Keratinocyte (primary cell): ENCODE measurements around the gene CCNYL1. TPM values are rescaled to one million over a fixed set of nuclear protein-coding genes. Genes with fewer than 3 reads are reported as not detected.

Source experiments
- DNase-seq: peaks from one replicate; pipeline ENCODE4 v3.0.0-alpha.2; 2011; ENCODE audit warnings: low read depth, missing footprints, low spot score
- FAIRE-seq: peaks from 2 replicates; lab custom pipeline; 2011; peaks lifted over from hg19 to GRCh38; lab: Jason Lieb, UNC
- H2AFZ ChIP-seq: 2 replicates; pipeline ENCODE4 v1.6.0; 2012; ENCODE audit warnings: low read length, control low read depth, inconsistent platforms; ENCODE audit not compliant: control insufficient read depth
- H3K27ac ChIP-seq: 2 replicates; pipeline ENCODE4 v1.5.1; 2011; ENCODE audit warnings: low read length; ENCODE audit not compliant: control insufficient read depth, insufficient read depth
- H3K27me3 ChIP-seq: 3 replicates; pipeline ENCODE4 v1.6.0; 2011; ENCODE audit warnings: low read length; ENCODE audit not compliant: control insufficient read depth, insufficient read depth; ENCODE audit errors: extremely low read depth
- H3K36me3 ChIP-seq, 2 experiments: 2 replicates in 1 of 2; 3 replicates in 1 of 2; pipeline ENCODE4 v1.5.1; 2011; ENCODE audit warnings: low read length in 2 of 2, mild to moderate bottlenecking in 1 of 2; ENCODE audit not compliant: control insufficient read depth in 2 of 2, insufficient read depth in 2 of 2; ENCODE audit errors: extremely low read depth in 1 of 2
- H3K4me1 ChIP-seq: 3 replicates; pipeline ENCODE4 v1.5.1; 2011; ENCODE audit warnings: low read length; ENCODE audit not compliant: control insufficient read depth, insufficient read depth; ENCODE audit errors: extremely low read depth
- H3K4me2 ChIP-seq: 3 replicates; pipeline ENCODE4 v1.6.0; 2011; ENCODE audit warnings: low read depth, low read length; ENCODE audit not compliant: control insufficient read depth, insufficient read depth; ENCODE audit errors: extremely low read depth
- H3K4me3 ChIP-seq, 3 experiments: fragments of 200-600 bp in 1 of 3; sonication (generic) in 1 of 3; 2 replicates in 2 of 3; 3 replicates in 1 of 3; pipeline ENCODE4 v1.5.1; 2011 to 2016; ENCODE audit warnings: low read length in 3 of 3, mild to moderate bottlenecking in 3 of 3, control low read depth in 2 of 3, inconsistent platforms in 1 of 3, low read depth in 1 of 3, mixed read lengths in 1 of 3, mixed run types in 1 of 3, moderate library complexity in 1 of 3; ENCODE audit not compliant: control insufficient read depth in 2 of 3, insufficient read depth in 2 of 3; ENCODE audit errors: extremely low read depth in 1 of 3
- H3K79me2 ChIP-seq: 2 replicates; pipeline ENCODE4 v1.6.0; 2012; ENCODE audit warnings: low read length; ENCODE audit not compliant: control insufficient read depth, insufficient read depth
- H3K9ac ChIP-seq: 3 replicates; pipeline ENCODE4 v1.6.0; 2011; ENCODE audit warnings: low read length; ENCODE audit not compliant: control insufficient read depth, insufficient read depth; ENCODE audit errors: extremely low read depth
- H3K9me1 ChIP-seq: 3 replicates; pipeline ENCODE4 v1.6.0; 2011; ENCODE audit warnings: low read length; ENCODE audit not compliant: control insufficient read depth, insufficient read depth; ENCODE audit errors: extremely low read depth
- H3K9me3 ChIP-seq: 2 replicates; pipeline ENCODE4 v1.5.1; 2012; ENCODE audit warnings: low read depth, low read length; ENCODE audit not compliant: control insufficient read depth
- H4K20me1 ChIP-seq: 3 replicates; pipeline ENCODE4 v1.6.0; 2011; ENCODE audit warnings: low read length; ENCODE audit not compliant: control insufficient read depth, insufficient read depth; ENCODE audit errors: extremely low read depth
- EZH2 ChIP-seq: IDR thresholded peaks from one replicate; pipeline ENCODE4 v1.6.1; 2012; ENCODE audit warnings: inconsistent platforms, mild to moderate bottlenecking, low read length, moderate library complexity
- dilution Hi-C: fragments of 300-500 bp; cut with MboI; formaldehyde crosslinking; loops from one replicate; pipeline ENCODE4 v1.7.0; 2020; ENCODE audit warnings: low sequenced_read_pairs; ENCODE audit not compliant: extremely low pct_ligation_motif_present
- polyA plus RNA-seq, 5 experiments: library from polyadenylated mRNA; depleted of rRNA in 3 of 5; stranded (reverse) in 3 of 5; stranded (forward) in 1 of 5; unstranded in 1 of 5; fragments of >200 nt; gene quantifications; 1 replicate in 1 of 5; 2 replicates in 3 of 5; 3 replicates in 1 of 5; pipeline versions ENCODE4 v1.2.1 to v1.2.3, GENCODE V29; 2011 to 2012; ENCODE audit warnings: missing spikeins in 2 of 5, low read depth in 1 of 5, low replicate concordance in 1 of 5
- TF ChIP-seq, protein P1 (sequence below), 3 experiments: IDR thresholded peaks in 1 of 3; conservative IDR thresholded peaks in 1 of 3; optimal IDR thresholded peaks in 1 of 3; 2 replicates in 2 of 3; 3 replicates in 1 of 3; pipeline versions ENCODE3 to v1.5.1; 2011; ENCODE audit warnings: low read length in 3 of 3, mild to moderate bottlenecking in 3 of 3, moderate library complexity in 2 of 3, control low read depth in 1 of 3, inconsistent platforms in 1 of 3; ENCODE audit not compliant: insufficient read depth in 2 of 3; ENCODE audit errors: extremely low read depth in 1 of 3

Gene CCNYL1
- polyA plus RNA-seq, 1 donor (not counting 4 experiments of a cell fraction or from before 2014, with no cell fraction given): 29.9 TPM

DNA sequence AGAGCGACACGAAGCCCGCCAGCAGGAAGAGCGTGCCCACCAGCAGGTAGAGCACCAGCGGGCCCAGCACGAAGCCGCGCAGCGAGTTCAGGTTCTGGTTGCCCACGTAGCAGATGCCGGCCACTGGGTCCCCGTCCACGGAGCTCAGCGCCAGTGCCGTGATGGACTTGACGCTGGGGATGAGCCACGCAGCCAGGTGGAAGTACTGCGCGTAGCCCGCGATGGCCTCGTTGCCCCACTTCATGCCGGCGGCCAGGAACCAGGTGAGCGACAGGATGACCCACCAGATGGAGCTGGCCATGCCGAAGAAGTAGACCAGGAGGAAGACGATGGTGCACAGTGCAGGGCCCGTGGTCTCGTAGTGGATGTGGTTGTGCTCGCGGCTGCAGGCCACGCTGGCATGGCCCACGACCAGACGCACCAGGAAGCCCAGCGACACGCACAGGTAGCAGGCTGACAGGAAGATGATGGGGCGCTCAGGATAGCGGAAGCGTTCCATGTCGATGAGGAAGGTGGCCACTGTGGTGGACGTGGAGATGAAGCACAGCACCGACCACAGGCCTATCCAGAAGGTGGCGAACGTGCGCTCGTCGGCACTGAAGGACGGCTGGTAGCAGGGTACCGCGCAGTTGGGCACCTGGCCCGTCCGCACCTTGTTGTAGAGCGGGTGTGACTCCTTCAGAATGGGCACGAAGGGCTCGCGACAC, 56.2 kb downstream of the CCNYL1 start:
- peaks cover 2% of the 10 kb centered on the region for H4K20me1 ChIP-seq
- peaks cover 27% of the 10 kb centered on the region for H3K79me2 ChIP-seq
- H3K4me1 ChIP-seq: peaks cover 10% of the 10 kb centered on the region
- peaks cover 2% of the 10 kb centered on the region for H3K9me1 ChIP-seq
- DNase-seq (no peak), FAIRE-seq (no peak)
- H3K9me3 ChIP-seq: no peaks in the 10 kb centered on the region
- no peak overlapping the region for H2AFZ ChIP-seq
- no peaks in the 10 kb centered on the region for H3K27me3 ChIP-seq
- TF ChIP-seq, protein P1, sequence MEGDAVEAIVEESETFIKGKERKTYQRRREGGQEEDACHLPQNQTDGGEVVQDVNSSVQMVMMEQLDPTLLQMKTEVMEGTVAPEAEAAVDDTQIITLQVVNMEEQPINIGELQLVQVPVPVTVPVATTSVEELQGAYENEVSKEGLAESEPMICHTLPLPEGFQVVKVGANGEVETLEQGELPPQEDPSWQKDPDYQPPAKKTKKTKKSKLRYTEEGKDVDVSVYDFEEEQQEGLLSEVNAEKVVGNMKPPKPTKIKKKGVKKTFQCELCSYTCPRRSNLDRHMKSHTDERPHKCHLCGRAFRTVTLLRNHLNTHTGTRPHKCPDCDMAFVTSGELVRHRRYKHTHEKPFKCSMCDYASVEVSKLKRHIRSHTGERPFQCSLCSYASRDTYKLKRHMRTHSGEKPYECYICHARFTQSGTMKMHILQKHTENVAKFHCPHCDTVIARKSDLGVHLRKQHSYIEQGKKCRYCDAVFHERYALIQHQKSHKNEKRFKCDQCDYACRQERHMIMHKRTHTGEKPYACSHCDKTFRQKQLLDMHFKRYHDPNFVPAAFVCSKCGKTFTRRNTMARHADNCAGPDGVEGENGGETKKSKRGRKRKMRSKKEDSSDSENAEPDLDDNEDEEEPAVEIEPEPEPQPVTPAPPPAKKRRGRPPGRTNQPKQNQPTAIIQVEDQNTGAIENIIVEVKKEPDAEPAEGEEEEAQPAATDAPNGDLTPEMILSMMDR (optimal IDR thresholded peaks at IDR 0.05 in 1 of 3, IDR thresholded peaks at IDR 0.05 in 1 of 3, conservative IDR thresholded peaks at IDR 0.05 in 1 of 3; ENCODE audit: extremely low read depth in 1 of 3, insufficient read depth in 2 of 3, low read length in 3 of 3): peak in 2 of 3 experiments; percentile 6 to 67
- no peak for TF ChIP-seq EZH2
- peak overlapping the region in 2 of 3 experiments; percentile 37 to 77 for H3K4me3 ChIP-seq
- no peak overlapping the region for H3K9ac ChIP-seq
- peaks cover 2 to 5% of the 10 kb centered on the region in 2 experiments for H3K36me3 ChIP-seq
- H3K27ac ChIP-seq: no peak overlapping the region
- H3K4me2 ChIP-seq: peak overlapping the region; percentile 94
- dilution Hi-C loops: loop anchor here (25.0 kb wide), 1 partner anchor 295 kb away; no protein-coding TSS in a partner anchor

- Histone ChIP-seq H3K9me1 (peaks cover 2% of the 10 kb centered on the region), H3K4me3 (peak overlapping the region; percentile 77 to 92 (median 90)), H3K4me2 (peak overlapping the region; percentile 94), H3K4me1 (peaks cover 10% of the 10 kb centered on the region), H2AFZ (peak overlapping the region; percentile 91), H3K27ac (no peak overlapping the region), H3K79me2 (peaks cover 27% of the 10 kb centered on the region), H3K36me3 (peaks cover 2 to 5% of the 10 kb centered on the region in 2 experiments), H4K20me1 (peaks cover 2% of the 10 kb centered on the region), H3K9me3 (no peaks in the 10 kb centered on the region), H3K27me3 (no peaks in the 10 kb centered on the region), H3K9ac (peak overlapping the region; percentile 78)
- no peak for TF ChIP-seq EZH2
- TF ChIP-seq, protein P1 (optimal IDR thresholded peaks at IDR 0.05 in 1 of 3, IDR thresholded peaks at IDR 0.05 in 1 of 3, conservative IDR thresholded peaks at IDR 0.05 in 1 of 3; ENCODE audit: extremely low read depth in 1 of 3, insufficient read depth in 2 of 3, low read length in 3 of 3): no peak
- dilution Hi-C loops: loop anchor here (25.0 kb wide), 1 partner anchor 294 kb away; no protein-coding TSS in a partner anchor
- FAIRE-seq: no peak
- no peak for DNase-seq
Measured at GRCh38 chr2:207768168-207768865, 56.9 kb downstream of the CCNYL1 start.
